ENCODE data around the gene EEF1AKMT3. TPM values are rescaled to one million over a fixed set of nuclear protein-coding genes. Genes with fewer than 3 reads are reported as not detected.

EEF1AKMT3 gene
- total and polyA plus RNA-seq, 9 of the 15 experiments (the other 6 are each of a cell fraction or from before 2014, with no cell fraction given) = 4.1 to 17.2 (median 7.9) TPM

DNA sequence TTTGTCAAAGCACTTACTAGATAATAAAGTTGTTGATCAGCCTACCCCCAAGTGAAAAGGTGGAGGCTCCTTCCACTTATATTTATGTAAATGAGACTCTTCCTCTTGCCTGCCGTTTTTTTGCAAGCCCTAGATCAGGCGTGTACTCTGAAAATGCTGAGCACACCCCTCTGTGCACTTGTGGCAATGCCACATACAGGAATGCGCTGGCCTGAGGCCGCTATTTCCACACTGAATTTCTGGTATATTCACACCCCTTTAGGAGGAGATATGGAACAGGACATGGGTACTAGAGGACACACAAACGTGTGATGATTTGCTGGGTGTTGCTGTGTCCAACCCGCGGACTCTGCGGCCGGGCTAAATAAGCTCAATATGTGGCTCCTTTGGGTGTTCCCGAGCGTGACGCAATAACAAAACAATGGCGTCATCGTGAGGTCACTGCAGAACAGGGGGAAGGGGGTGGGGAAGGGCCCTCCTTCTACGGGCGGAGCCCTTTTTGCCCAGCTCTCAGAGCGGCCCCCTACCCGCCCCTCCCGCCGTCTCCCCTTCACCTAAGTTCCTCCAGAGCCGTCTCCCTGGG, 28.1 kb upstream of the EEF1AKMT3 start (continued):
- peak; percentile 96 for TF ChIP-seq ZBTB33 (CRISPR knock-in tag; IDR thresholded peaks at IDR 0.05)
- TF ChIP-seq, protein P1, sequence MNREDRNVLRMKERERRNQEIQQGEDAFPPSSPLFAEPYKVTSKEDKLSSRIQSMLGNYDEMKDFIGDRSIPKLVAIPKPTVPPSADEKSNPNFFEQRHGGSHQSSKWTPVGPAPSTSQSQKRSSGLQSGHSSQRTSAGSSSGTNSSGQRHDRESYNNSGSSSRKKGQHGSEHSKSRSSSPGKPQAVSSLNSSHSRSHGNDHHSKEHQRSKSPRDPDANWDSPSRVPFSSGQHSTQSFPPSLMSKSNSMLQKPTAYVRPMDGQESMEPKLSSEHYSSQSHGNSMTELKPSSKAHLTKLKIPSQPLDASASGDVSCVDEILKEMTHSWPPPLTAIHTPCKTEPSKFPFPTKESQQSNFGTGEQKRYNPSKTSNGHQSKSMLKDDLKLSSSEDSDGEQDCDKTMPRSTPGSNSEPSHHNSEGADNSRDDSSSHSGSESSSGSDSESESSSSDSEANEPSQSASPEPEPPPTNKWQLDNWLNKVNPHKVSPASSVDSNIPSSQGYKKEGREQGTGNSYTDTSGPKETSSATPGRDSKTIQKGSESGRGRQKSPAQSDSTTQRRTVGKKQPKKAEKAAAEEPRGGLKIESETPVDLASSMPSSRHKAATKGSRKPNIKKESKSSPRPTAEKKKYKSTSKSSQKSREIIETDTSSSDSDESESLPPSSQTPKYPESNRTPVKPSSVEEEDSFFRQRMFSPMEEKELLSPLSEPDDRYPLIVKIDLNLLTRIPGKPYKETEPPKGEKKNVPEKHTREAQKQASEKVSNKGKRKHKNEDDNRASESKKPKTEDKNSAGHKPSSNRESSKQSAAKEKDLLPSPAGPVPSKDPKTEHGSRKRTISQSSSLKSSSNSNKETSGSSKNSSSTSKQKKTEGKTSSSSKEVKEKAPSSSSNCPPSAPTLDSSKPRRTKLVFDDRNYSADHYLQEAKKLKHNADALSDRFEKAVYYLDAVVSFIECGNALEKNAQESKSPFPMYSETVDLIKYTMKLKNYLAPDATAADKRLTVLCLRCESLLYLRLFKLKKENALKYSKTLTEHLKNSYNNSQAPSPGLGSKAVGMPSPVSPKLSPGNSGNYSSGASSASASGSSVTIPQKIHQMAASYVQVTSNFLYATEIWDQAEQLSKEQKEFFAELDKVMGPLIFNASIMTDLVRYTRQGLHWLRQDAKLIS (CRISPR knock-in tag; IDR thresholded peaks at IDR 0.05) = no peak; the same call in 1 of the 2 replicates
- TF ChIP-seq CREM (IDR thresholded peaks at IDR 0.05; ENCODE audit: low read depth) = peak; percentile 95
- no peak for TF ChIP-seq NRF1 (conservative IDR thresholded peaks at IDR 0.05 in 1 of 2, IDR thresholded peaks at IDR 0.05 in 1 of 2)
- peak; percentile 94 for TF ChIP-seq TARDBP (IDR thresholded peaks at IDR 0.05)
- TF ChIP-seq, protein P2, sequence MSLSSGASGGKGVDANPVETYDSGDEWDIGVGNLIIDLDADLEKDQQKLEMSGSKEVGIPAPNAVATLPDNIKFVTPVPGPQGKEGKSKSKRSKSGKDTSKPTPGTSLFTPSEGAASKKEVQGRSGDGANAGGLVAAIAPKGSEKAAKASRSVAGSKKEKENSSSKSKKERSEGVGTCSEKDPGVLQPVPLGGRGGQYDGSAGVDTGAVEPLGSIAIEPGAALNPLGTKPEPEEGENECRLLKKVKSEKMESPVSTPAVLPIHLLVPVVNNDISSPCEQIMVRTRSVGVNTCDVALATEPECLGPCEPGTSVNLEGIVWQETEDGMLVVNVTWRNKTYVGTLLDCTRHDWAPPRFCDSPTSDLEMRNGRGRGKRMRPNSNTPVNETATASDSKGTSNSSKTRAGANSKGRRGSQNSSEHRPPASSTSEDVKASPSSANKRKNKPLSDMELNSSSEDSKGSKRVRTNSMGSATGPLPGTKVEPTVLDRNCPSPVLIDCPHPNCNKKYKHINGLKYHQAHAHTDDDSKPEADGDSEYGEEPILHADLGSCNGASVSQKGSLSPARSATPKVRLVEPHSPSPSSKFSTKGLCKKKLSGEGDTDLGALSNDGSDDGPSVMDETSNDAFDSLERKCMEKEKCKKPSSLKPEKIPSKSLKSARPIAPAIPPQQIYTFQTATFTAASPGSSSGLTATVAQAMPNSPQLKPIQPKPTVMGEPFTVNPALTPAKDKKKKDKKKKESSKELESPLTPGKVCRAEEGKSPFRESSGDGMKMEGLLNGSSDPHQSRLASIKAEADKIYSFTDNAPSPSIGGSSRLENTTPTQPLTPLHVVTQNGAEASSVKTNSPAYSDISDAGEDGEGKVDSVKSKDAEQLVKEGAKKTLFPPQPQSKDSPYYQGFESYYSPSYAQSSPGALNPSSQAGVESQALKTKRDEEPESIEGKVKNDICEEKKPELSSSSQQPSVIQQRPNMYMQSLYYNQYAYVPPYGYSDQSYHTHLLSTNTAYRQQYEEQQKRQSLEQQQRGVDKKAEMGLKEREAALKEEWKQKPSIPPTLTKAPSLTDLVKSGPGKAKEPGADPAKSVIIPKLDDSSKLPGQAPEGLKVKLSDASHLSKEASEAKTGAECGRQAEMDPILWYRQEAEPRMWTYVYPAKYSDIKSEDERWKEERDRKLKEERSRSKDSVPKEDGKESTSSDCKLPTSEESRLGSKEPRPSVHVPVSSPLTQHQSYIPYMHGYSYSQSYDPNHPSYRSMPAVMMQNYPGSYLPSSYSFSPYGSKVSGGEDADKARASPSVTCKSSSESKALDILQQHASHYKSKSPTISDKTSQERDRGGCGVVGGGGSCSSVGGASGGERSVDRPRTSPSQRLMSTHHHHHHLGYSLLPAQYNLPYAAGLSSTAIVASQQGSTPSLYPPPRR (CRISPR knock-in tag; IDR thresholded peaks at IDR 0.05; ENCODE audit: borderline replicate concordance) = peak; percentile 75; the same call in 1 of the 2 replicates
- TF ChIP-seq ZNF778 (CRISPR knock-in tag; IDR thresholded peaks at IDR 0.05) = no peak
- no peak for TF ChIP-seq ZNF583 (CRISPR knock-in tag; IDR thresholded peaks at IDR 0.05)
- no peak for TF ChIP-seq NR1H2 (CRISPR knock-in tag; IDR thresholded peaks at IDR 0.05)
- TF ChIP-seq SRSF1 (IDR thresholded peaks at IDR 0.05; ENCODE audit: low read depth, low read length) = no peak
- TF ChIP-seq ZNF512 (tag; IDR thresholded peaks at IDR 0.05) = no peak
- TF ChIP-seq E4F1 (CRISPR knock-in tag; IDR thresholded peaks at IDR 0.05; ENCODE audit: borderline replicate concordance) = no peak

Measured in K562 (cell line).